DOHH2 (cell line): ENCODE measurements around the gene TPO.

ENCODE experiments used
- H3F3A ChIP-seq: fragments of 200-600 bp; sonication (generic), shearing (Covaris generic); 2 replicates; pipeline ENCODE4 v1.6.0; 2016; ENCODE audit warnings: antibody characterized with exemption, mild to moderate bottlenecking; ENCODE audit not compliant: control insufficient read depth, insufficient read depth
- H3K27ac ChIP-seq: fragments of 200-600 bp; sonication (generic); 2 replicates; pipeline ENCODE4 v1.5.1; 2014; ENCODE audit warnings: low read depth, mild to moderate bottlenecking, low read length, moderate library complexity
- H3K27me3 ChIP-seq: fragments of 200-600 bp; sonication (generic); 2 replicates; pipeline ENCODE4 v1.6.1; 2014; ENCODE audit warnings: mild to moderate bottlenecking, low read length, mixed read lengths; ENCODE audit not compliant: control insufficient read depth
- H3K36me3 ChIP-seq: fragments of 200-600 bp; sonication (generic); 2 replicates; pipeline ENCODE4 v1.6.1; 2014; ENCODE audit warnings: mild to moderate bottlenecking, low read length, moderate library complexity, mixed read lengths; ENCODE audit not compliant: control insufficient read depth
- H3K4me1 ChIP-seq: fragments of 200-600 bp; sonication (generic); 2 replicates; pipeline ENCODE4 v1.6.1; 2014; ENCODE audit warnings: mild to moderate bottlenecking, low read length, mixed read lengths; ENCODE audit not compliant: control insufficient read depth
- H3K4me2 ChIP-seq: fragments of 200-600 bp; sonication (generic); 2 replicates; pipeline ENCODE4 v1.6.0; 2014; ENCODE audit warnings: mild to moderate bottlenecking, low read length, moderate library complexity
- H3K4me3 ChIP-seq: fragments of 200-600 bp; sonication (generic); 2 replicates; pipeline ENCODE4 v1.5.1; 2014; ENCODE audit warnings: mild to moderate bottlenecking, low read length, mixed read lengths
- H3K79me2 ChIP-seq: fragments of 200-600 bp; sonication (generic); 2 replicates; pipeline ENCODE4 v1.6.1; 2014; ENCODE audit warnings: mild to moderate bottlenecking, low read length, mixed read lengths; ENCODE audit not compliant: control insufficient read depth
- H3K9me2 ChIP-seq: fragments of 200-600 bp; sonication (generic); replicated peaks from 2 replicates; pipeline ENCODE4 v1.6.1; 2014; ENCODE audit warnings: mild to moderate bottlenecking, low read length, mixed read lengths; ENCODE audit not compliant: control insufficient read depth
- H3K9me3 ChIP-seq: fragments of 200-600 bp; sonication (generic); 2 replicates; pipeline ENCODE4 v1.6.1; 2014; ENCODE audit warnings: antibody characterized with exemption, low read length, mixed read lengths; ENCODE audit not compliant: control insufficient read depth, insufficient read depth
- H4K20me1 ChIP-seq: fragments of 200-600 bp; sonication (generic); 2 replicates; pipeline ENCODE4 v1.6.0; 2014; ENCODE audit warnings: low read depth, mild to moderate bottlenecking, antibody characterized with exemption, low read length, moderate library complexity; ENCODE audit not compliant: control insufficient read depth, insufficient read depth
- CTCF ChIP-seq: fragments of 200-600 bp; sonication (generic); IDR thresholded peaks from one replicate; pipeline ENCODE4 v1.5.1; 2014; ENCODE audit warnings: antibody characterized with exemption, mild to moderate bottlenecking, low read depth, low read length; ENCODE audit not compliant: poor library complexity, severe bottlenecking
- EZH2phosphoT487 ChIP-seq: fragments of 200-600 bp; sonication (generic); IDR thresholded peaks from 2 replicates; pipeline ENCODE4 v1.6.1; 2017; ENCODE audit warnings: borderline replicate concordance, mild to moderate bottlenecking, antibody characterized with exemption, low read length, moderate library complexity, mixed read lengths

TPO gene

GRCh38 chr2:1460851-1461418 lies 47.7 kb downstream of the TPO start:
- H3K9me2 ChIP-seq: no peaks in the 10 kb centered on the region
- H3K36me3 ChIP-seq: no peaks in the 10 kb centered on the region
- no peak overlapping the region for H3K4me3 ChIP-seq
- no peaks in the 10 kb centered on the region for H4K20me1 ChIP-seq
- no peaks in the 10 kb centered on the region for H3K4me1 ChIP-seq
- H3K79me2 ChIP-seq: no peaks in the 10 kb centered on the region
- no peaks in the 10 kb centered on the region for H3F3A ChIP-seq
- H3K27me3 ChIP-seq: no peaks in the 10 kb centered on the region
- no peak overlapping the region for H3K27ac ChIP-seq
- TF ChIP-seq EZH2phosphoT487: no peak
- TF ChIP-seq CTCF: no peak
- H3K4me2 ChIP-seq: no peak overlapping the region
- peaks cover 16% of the 10 kb centered on the region; the same call in 1 of the 2 replicates for H3K9me3 ChIP-seq

DNA sequence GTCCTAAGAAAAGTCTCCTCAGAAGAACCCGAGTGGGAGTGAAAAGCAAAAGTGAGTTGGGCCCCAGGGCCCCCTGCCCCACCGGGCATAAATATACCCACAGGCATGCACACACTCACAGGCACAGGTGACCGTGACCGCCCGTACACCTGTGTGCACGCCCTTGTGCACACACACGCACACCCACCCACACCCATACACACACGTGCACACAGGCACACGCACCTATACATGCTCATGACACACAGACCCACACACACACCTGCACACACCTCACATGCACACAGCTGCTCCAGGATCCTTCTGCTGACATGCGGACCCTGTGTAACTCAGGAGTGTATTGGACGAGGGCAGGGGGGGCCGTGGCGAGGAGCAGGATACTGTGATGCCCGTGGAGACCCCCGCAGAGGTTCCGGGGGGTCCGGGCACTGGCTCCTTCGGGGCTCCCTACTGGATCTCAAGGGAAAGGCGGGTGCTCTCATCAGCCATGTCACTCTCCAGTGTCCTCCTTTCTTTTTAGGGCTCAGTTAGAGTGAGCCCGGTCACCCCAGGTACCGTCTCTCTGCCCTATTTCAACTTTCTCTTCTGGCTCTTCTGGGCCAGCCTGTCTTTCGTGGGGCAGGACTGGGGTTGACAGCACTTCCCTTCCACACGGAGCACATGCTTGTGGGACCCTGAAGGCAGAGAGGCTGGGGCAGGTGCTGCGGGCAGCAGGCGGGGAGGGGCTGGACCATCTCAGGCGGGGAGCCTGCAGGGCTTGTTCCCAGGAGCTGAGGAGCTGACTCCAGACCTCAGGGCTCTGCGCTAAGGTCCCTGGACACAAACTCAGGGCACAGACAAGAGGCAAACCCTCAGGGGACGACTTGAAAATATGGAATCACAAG lies 48.5 kb downstream of the TPO start:
- H3K79me2 ChIP-seq: no peaks in the 10 kb centered on the region
- H3K4me1 ChIP-seq: no peaks in the 10 kb centered on the region
- H3F3A ChIP-seq: no peaks in the 10 kb centered on the region
- H3K4me3 ChIP-seq: no peak overlapping the region
- no peak overlapping the region for H3K4me2 ChIP-seq
- peaks cover 13% of the 10 kb centered on the region; the same call in 1 of the 2 replicates for H3K9me3 ChIP-seq
- H4K20me1 ChIP-seq: no peaks in the 10 kb centered on the region
- no peaks in the 10 kb centered on the region for H3K9me2 ChIP-seq
- no peak for TF ChIP-seq EZH2phosphoT487
- TF ChIP-seq CTCF: no peak
- no peaks in the 10 kb centered on the region for H3K27me3 ChIP-seq
- H3K36me3 ChIP-seq: no peaks in the 10 kb centered on the region
- no peak overlapping the region for H3K27ac ChIP-seq

GRCh38 chr2:1462994-1463393 lies 49.7 kb downstream of the TPO start:
- Histone ChIP-seq H3K4me3 (no peak overlapping the region), H4K20me1 (no peaks in the 10 kb centered on the region), H3F3A (no peaks in the 10 kb centered on the region), H3K36me3 (no peaks in the 10 kb centered on the region), H3K9me3 (peaks cover 6% of the 10 kb centered on the region; the same call in 1 of the 2 replicates), H3K9me2 (no peaks in the 10 kb centered on the region), H3K27me3 (no peaks in the 10 kb centered on the region), H3K4me2 (no peak overlapping the region), H3K27ac (no peak overlapping the region), H3K4me1 (no peaks in the 10 kb centered on the region), H3K79me2 (no peaks in the 10 kb centered on the region)
- no peak for TF ChIP-seq EZH2phosphoT487
- TF ChIP-seq CTCF: no peak
